HFFc6 (cell line): ENCODE results near the gene PRDX6. TPM values are rescaled to one million over a fixed set of nuclear protein-coding genes. Genes with fewer than 3 reads are reported as not detected.
A peak's percentile ranks its signal among the peaks of the same experiment; 100 is the strongest.

ENCODE experiments used
- DNase-seq: peaks from one replicate; pipeline ENCODE4 v3.0.0-alpha.2; 2018
- H3K27ac Mint-ChIP-seq: 2 replicates; pipeline ENCODE4 v1.8.0; 2020; ENCODE audit warnings: mild to moderate bottlenecking, mixed read lengths
- H3K27me3 Mint-ChIP-seq: 2 replicates; pipeline ENCODE4 v1.8.0; 2021; ENCODE audit warnings: mild to moderate bottlenecking, moderate library complexity, mixed read lengths; ENCODE audit not compliant: insufficient read depth
- H3K36me3 Mint-ChIP-seq: 2 replicates; pipeline ENCODE4 v1.8.0; 2021; ENCODE audit warnings: low read depth, mixed read lengths
- H3K4me1 Mint-ChIP-seq: 2 replicates; pipeline ENCODE4 v1.8.0; 2020; ENCODE audit warnings: low read depth, mixed read lengths
- H3K4me3 Mint-ChIP-seq: 2 replicates; pipeline ENCODE4 v1.8.0; 2020; ENCODE audit warnings: mild to moderate bottlenecking, moderate library complexity, mixed read lengths
- H3K9me3 Mint-ChIP-seq: 2 replicates; pipeline ENCODE4 v1.8.0; 2020; ENCODE audit warnings: mild to moderate bottlenecking, mixed read lengths
- CTCF ChIP-seq: fragments of 200-600 bp; sonication (generic); IDR thresholded peaks from 2 replicates; pipeline ENCODE4 v1.5.0; 2021; ENCODE audit warnings: antibody characterized with exemption, mild to moderate bottlenecking
- long read RNA-seq: library from polyadenylated mRNA; unstranded; transcript quantifications from one replicate; pipeline ENCODE4 v2.0.0, GENCODE V29; 2019
- total RNA-seq, 6 experiments: library from RNA; stranded (reverse); fragmentation: NEBNext Ultra II Directional; extraction: Animal tissue kit (Norgen Biotek cat#: 25700); gene quantifications; 2 replicates in 1 of 6; 3 replicates in 5 of 6; pipeline ENCODE4 v1.2.3, GENCODE V29; 2021

PRDX6 gene
- 1,000 to 10,000 TPM in 2 of 6 experiments, 100 to 1,000 TPM in 4; 527 to 1,396 (median 553) TPM for total RNA-seq
- long read RNA-seq, transcript PRDX6-203 (4 exons, 859 nt): minor isoform, 23 of 2,750 reads
- long read RNA-seq, transcript PRDX6-201 (5 exons, 1,751 nt): major isoform, 2,516 of 2,750 reads
- long read RNA-seq, partial matches to known transcripts: 74 of 2,750 reads
- long read RNA-seq, other reads (novel, unspliced or antisense): 137 of 2,750 reads

- peak within 1 kb of the TSS; percentile 93 for H3K4me3 Mint-ChIP-seq
- TF ChIP-seq CTCF: 0 out of 2 replicates have a peak, but pooled peaks have one; percentile 8
- peak within 1 kb of the TSS; percentile 98 for H3K27ac Mint-ChIP-seq
- DNase-seq: no peak
- peaks cover 41% of the 10 kb centered on the region for H3K36me3 Mint-ChIP-seq
- H3K4me1 Mint-ChIP-seq: peaks cover 66% of the 10 kb centered on the region
- H3K9me3 Mint-ChIP-seq: no peaks in the 10 kb centered on the region
- peaks cover 5% of the 10 kb centered on the region for H3K27me3 Mint-ChIP-seq
Observed at GRCh38 chr1:173477286-173478093, at the start of gene PRDX6. PRDX6 (plus strand) TSS chr1:173477335; CDS start chr1:173477398, 63 bp downstream.

DNA sequence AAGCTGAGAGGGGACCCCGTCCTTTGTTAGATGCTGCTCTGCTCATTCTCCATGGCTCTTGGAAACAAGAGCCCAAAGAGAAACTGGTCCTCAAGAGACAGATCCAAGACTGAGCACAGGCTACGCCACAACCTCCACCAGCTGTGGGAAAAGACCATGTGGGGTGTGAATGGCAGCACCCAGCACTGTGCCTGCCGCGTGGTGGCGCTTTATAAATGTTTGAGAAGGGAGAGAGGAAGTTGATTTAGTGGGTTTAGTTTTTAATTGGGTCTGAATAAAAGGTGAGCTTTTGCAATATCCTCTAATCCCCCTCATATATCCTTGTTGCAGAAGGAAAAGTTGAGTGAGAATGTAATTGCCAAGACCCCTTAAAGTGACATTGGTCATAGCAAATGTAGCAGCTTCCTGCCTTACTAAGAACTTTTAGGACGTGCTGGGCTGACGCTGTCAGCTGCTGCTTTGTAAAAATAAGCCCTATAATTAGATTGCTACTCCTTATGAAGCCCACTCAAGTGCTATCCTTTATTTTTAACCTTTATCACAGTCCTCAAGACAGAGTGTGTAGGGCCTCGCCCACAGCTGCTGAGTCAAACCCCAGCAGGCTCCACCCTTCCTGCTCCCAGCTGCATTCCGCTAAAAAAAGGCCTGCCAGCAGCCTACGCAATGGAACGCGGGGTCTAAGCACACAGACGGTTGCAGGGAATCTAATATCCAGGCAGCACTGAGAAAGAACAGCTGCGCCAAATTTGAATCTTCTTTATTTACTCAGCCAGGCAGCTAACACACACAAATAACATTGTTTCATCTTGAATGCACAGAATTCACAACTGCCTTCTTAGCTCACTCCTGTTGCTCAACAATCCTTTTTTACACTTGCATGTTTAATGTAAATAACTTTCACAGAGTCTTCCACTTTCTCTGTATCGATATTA, 47.4 kb upstream of the PRDX6 start:
- H3K4me3 Mint-ChIP-seq: peak overlapping the region; percentile 87
- peak; percentile 87 for DNase-seq
- H3K9me3 Mint-ChIP-seq: no peaks in the 10 kb centered on the region
- H3K4me1 Mint-ChIP-seq: peaks cover 60% of the 10 kb centered on the region
- H3K36me3 Mint-ChIP-seq: no peaks in the 10 kb centered on the region
- peak overlapping the region; percentile 91 for H3K27ac Mint-ChIP-seq
- peaks cover 2% of the 10 kb centered on the region; the same call in 1 of the 2 replicates for H3K27me3 Mint-ChIP-seq
- TF ChIP-seq CTCF: peak; percentile 87

DNA sequence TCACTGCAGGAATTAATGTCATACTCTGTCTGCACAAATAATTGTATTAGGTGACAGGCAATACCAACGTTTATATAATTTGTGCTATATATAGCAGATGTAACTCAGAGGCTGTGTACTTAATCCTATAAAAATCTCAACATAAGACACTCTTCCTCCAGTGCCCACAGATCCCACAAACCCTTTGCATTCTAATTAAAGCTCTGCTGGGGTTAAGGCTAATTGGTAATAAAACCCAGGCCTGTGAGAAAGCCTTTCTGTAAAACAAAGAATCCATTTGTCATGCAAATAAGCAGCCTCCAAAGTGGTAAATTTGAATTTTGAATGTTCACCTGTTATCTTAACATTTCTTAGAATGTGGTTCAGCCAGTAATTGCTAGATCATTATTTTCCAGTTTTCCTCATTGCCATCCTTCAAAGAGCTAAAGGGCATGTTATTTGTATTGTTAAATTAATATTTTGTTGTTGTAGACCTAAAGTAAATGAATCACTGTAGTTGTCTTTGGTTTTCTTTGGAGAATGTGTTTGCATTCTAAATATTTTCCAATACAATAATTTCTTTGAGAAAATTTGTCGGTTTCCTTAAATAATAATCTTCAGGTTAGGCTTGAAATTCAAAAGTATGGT, 46.3 kb upstream of the PRDX6 start:
- H3K27me3 Mint-ChIP-seq: peaks cover 2% of the 10 kb centered on the region; the same call in 1 of the 2 replicates
- peak overlapping the region; percentile 87 for H3K4me3 Mint-ChIP-seq
- H3K4me1 Mint-ChIP-seq: peaks cover 49% of the 10 kb centered on the region
- no peaks in the 10 kb centered on the region for H3K9me3 Mint-ChIP-seq
- TF ChIP-seq CTCF: no peak
- DNase-seq: no peak
- H3K36me3 Mint-ChIP-seq: no peaks in the 10 kb centered on the region
- peak overlapping the region; percentile 91 for H3K27ac Mint-ChIP-seq

DNA sequence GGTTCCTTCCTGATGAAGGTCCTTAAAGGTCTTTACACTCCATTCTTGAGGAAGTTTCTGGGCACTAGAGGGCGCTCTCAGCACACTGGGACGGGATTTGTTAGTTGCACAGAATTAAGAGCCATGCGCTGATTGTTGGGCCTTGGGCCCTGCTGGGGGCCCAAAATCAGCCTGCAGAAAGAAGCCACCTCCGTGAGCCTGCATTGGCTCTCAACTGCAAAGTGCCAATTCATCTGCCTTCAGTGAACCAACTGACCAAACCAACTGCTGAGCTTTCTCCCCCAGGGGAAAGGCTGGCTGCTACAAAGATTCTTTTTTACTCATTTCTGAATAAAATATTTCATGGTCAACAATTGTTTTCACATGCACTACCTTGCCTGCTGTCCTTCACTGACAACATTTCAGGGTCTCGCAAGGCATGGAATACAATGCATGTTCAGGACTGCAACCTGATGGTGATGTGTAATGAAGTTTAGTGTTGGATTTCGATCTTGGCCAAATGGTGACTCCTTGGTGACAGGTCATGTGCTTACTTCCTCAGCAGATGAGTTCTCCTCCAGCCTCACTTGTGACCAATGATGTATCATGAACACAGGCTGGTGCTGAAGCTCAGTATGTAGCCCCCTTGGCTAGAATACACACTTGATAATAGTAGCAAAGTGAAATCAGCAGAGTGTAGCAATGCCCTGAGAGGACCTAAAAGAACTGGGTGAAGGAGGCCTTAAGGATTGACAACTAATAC, 45.7 kb upstream of the PRDX6 start:
- Mint-ChIP-seq H3K4me1 (peaks cover 44% of the 10 kb centered on the region), H3K27ac (peak overlapping the region; percentile 12; the same call in 1 of the 2 replicates), H3K27me3 (peaks cover 2% of the 10 kb centered on the region; the same call in 1 of the 2 replicates), H3K9me3 (no peaks in the 10 kb centered on the region), H3K4me3 (no peak overlapping the region; the same call in 1 of the 2 replicates), H3K36me3 (no peaks in the 10 kb centered on the region)
- DNase-seq: peak; percentile 77
- TF ChIP-seq CTCF: peak; percentile 98
